Urinary bladder (tissue), 4 donors: Measurements from ENCODE around the gene WDR90. TPM values are rescaled to one million over a fixed set of nuclear protein-coding genes. Genes with fewer than 3 reads are reported as not detected.
"Not testable (repeated sequence)": the region's sequence is repeated elsewhere in the genome, so short reads cannot be mapped to it uniquely, and the experiment has no call there.

Source experiments
- DNase-seq: peaks from one replicate; pipeline ENCODE4 v3.0.0-alpha.2; 2015; ENCODE audit errors: extremely low spot score
- H3K27ac ChIP-seq: one replicate; pipeline ENCODE4 v1.5.1; 2013; ENCODE audit warnings: low read depth, mild to moderate bottlenecking, moderate library complexity
- H3K36me3 ChIP-seq: one replicate; pipeline ENCODE4 v1.6.1; 2013; ENCODE audit warnings: mild to moderate bottlenecking, moderate library complexity; ENCODE audit not compliant: insufficient read depth
- H3K4me1 ChIP-seq: one replicate; pipeline ENCODE4 v1.6.1; 2013; ENCODE audit warnings: mild to moderate bottlenecking, moderate library complexity; ENCODE audit not compliant: insufficient read depth
- H3K4me3 ChIP-seq: one replicate; pipeline ENCODE4 v1.5.1; 2013; ENCODE audit warnings: low read depth, low read length
- WGBS: extraction: QIAGEN DNeasy Blood & Tissue Kit; methylation state at CpG from one replicate; pipeline ENCODE4 v1.1.7; 2013; 5-methylcytosine and 5-hydroxymethylcytosine counted together
- polyA plus RNA-seq: library from polyadenylated mRNA; stranded (reverse); fragments of 200-250 nt; gene quantifications from one replicate; pipeline ENCODE4 v1.2.3, GENCODE V29; 2013
- total RNA-seq: library from RNA; depleted of rRNA; stranded (reverse); fragments of >200 nt; gene quantifications from one replicate; pipeline ENCODE4 v1.2.3, GENCODE V29; 2014
- donor health status: healthy with polysubstance abuse.
- donor health status: healthy.

Gene WDR90
- total and polyA plus RNA-seq, 2 donors, result 15.8 to 21.9 TPM

DNA sequence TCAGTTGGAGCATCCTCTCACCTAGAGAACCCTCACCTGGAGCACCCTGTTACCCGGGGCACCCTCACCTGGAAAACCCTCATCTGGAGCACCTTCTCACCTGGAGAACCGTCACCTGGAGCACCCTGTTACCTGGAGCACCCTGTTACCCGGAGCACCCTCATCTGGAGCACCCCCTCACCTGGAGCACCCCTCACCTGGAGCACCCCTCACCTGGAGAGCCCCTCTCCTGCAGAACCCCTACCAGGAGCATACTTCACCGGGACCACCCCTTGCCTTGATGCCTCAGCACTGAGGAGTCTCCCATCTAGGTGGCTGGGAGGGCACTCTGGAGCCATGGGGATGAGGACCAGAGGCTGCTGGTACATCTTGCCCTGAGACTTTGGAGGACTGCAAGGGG, 59.8 kb downstream of the WDR90 start:
- Histone ChIP-seq H3K36me3 (no peaks in the 10 kb centered on the region), H3K4me1 (peaks cover 3% of the 10 kb centered on the region), H3K27ac (no peak overlapping the region), H3K4me3 (no peak overlapping the region)
- WGBS, result 76% methylated on average over 4 of the region's 4 CpGs
- no peak for DNase-seq

DNA sequence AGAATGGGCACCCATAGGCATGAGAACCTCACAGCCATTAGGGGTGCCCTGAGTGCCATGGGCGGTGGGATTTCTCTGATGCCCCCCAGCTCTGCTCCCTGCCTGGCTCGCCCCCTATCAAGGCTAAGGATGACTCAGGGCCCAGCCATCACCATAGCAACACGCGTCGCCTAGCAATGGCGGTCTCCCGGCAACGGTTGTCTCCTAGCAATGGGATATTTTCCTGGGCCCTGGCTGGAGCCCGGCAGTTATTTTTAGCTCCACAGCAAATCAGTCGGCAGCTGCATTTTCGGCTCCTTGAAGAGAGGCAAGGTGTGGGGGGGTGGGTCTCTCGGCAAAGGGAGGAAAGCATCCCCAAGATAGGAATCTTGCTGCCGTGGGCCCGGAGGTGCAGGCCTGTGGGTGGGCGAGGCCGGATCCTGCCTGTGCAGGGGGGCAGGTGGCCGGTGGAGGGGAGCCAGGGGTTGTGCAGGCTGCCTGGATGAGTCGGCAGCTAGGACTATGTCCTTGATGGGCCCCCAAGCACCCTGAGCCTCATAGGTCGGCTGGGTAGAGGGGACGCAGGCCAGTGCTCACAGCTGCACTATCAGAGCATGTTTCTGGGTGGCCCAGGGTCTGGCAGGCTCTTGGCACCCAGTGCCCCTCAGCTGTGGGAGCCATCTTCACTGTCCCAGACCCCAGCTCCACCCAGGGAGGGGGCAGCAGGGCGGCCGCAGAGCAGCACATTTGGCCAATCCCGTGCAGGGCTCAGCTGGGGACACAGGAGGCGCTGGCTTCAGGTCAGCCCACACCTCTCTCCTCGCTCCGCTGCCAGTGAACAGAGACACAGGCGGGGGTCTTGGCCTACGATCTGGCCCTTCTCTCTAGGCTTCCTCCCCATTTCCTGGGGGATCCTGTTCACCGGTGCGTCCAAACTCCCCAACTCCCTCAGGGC, 60.7 kb downstream of the WDR90 start:
- H3K4me1 ChIP-seq, result peaks cover 3% of the 10 kb centered on the region
- H3K27ac ChIP-seq, result no peak overlapping the region
- 19% methylated on average over 30 of the region's 30 CpGs for WGBS
- no peak for DNase-seq
- H3K36me3 ChIP-seq, result no peaks in the 10 kb centered on the region
- no peak overlapping the region for H3K4me3 ChIP-seq

DNA sequence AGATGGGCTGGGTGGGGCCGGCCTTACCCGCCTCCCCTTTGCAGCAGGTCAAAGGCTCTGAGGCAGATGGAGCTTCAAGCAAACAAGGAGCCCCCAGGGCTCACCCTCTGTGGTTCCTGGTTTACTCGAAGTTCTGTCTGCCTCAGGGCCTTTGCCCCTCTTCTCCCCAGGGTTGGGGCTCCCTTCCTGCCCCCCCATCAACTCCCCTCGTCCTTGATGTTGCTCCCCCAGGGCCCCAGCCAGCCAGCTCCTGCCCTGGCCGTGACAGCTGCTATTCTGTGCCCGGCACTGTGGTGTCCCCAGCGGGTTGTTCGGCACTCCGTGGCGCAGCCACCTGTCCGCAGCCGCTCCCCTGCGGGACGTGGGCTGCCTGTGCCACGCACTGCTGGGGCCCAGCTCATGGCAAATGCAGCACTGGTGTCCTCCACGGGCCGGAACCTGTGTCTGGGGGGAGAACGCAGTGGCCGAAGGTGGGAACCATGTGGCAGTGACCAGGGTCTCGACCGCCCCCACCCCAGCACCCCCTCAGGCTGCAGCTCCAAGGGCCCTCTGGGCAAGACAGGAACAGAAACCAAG, 61.4 kb downstream of the WDR90 start:
- WGBS, result 75% methylated on average over 21 of the region's 21 CpGs
- no peak for DNase-seq
- no peaks in the 10 kb centered on the region for H3K36me3 ChIP-seq
- no peak overlapping the region for H3K27ac ChIP-seq
- H3K4me3 ChIP-seq, result no peak overlapping the region
- peaks cover 3% of the 10 kb centered on the region for H3K4me1 ChIP-seq

DNA sequence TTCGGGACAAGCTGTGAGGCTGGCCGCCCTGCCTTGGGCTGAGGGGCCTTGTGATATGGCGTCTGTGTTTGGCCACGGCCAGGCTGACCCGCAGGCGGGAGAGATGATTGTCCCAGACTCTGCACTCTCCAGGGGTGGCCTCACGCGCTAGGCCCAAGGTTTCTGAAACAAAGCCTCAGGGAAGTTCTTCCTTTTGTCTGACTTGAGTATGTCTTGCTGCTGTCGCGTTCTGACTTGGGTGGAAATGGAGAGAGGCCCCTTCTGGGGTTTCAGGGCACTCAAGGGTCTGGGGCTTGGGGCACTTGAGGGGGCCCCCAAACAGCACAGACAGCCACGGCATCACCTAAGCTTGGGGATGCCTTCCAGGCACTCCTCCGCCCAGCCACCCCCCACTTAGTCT, 61.9 kb downstream of the WDR90 start:
- Histone ChIP-seq H3K4me3 (no peak overlapping the region), H3K36me3 (no peaks in the 10 kb centered on the region), H3K27ac (no peak overlapping the region), H3K4me1 (peaks cover 5% of the 10 kb centered on the region)
- WGBS, result 78% methylated on average over 12 of the region's 12 CpGs
- no peak for DNase-seq

DNA sequence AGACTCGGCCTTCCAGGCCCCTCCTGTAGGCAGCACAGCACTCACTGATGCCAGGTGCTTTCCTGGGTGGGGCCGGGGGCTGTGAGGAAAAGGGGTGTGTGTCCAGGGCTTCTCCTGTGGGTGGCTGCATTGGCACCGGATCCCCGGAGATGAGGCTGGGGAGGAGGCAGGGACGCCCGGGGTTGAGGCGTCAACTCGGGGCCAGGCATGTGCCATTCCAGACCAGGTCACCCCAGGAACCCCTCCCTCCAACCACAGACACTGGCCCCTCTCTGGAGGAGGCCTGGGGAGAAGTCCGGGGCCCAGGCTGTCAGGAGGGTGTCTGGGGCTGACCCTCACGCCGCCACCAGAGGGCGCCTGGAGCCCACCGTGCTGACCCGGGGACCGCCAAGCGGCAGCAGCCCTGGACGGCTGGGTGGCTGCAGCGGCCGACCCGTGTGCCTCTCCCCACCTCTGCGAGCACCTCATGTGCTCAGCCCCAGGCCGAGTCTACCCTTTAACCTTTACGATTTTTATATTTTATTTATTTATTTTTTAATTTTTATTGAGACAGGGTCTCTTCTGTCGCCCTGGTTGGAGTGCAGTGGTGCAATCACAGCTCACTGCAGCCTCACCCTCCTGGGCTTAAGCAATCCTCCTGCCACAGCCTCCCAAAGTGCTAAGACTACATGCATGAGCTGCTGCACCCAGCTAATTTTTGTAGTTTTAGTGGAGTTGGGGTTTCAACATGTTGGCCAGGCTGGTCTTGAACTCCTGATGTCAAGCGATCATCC, 62.6 kb downstream of the WDR90 start:
- no peak overlapping the region for H3K4me3 ChIP-seq
- no peak for DNase-seq
- H3K4me1 ChIP-seq, result peaks cover 5% of the 10 kb centered on the region
- no peaks in the 10 kb centered on the region for H3K36me3 ChIP-seq
- H3K27ac ChIP-seq, result no peak overlapping the region
- WGBS, result 11% methylated on average over 25 of the region's 25 CpGs

DNA sequence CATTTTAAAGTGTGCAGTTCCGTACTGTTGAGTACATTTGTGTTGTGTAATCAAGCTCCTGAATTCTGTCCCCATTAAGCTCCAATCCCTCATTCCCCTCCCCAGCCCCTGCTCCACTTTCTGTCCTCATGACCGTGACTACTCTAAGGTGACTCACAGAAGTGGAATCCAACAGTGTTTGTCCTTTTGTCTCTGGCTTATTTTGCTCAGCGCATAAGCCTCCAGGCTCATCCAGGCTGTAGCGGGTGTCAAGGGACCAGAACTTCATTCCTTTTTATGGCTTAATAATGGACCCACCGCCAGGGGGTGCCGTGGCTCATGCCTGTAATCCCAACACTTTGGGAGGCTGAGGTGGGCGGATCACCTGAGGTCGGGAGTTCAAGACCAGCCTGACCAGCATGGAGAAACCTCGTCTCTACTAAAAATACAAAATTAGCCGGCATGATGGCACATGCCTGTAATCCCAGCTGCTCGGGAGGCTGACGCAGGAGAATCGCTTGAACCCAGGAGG, 63.6 kb downstream of the WDR90 start:
- DNase-seq, H3K4me1 ChIP-seq, H3K36me3 ChIP-seq, H3K27ac ChIP-seq, H3K4me3 ChIP-seq: not testable (repeated sequence)
- 54% methylated on average over 13 of the region's 13 CpGs for WGBS

DNA sequence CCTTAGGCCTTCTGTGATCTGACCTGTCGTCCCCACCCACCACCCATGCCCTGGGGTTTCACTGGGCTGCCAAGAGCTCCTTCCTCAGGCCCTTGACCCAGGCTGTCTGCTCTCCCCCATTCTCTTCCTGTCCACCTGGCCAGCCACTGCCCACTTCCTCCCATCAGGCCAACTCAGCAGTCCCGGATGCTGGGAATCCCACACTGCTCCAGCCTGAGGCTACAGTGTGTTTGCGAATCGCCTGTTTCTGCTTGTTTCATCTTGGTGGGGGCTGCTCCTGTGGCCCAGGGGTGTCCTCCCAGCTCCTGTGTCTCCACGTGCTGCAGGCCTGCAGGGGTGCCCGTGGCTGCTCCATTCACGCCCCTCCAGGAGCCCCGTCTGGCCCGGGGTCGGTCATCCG, 64.9 kb downstream of the WDR90 start:
- H3K4me1 ChIP-seq, result peaks cover 5% of the 10 kb centered on the region
- no peaks in the 10 kb centered on the region for H3K36me3 ChIP-seq
- no peak overlapping the region for H3K4me3 ChIP-seq
- no peak overlapping the region for H3K27ac ChIP-seq
- WGBS, result 78% methylated on average over 11 of the region's 11 CpGs
- no peak for DNase-seq

DNA sequence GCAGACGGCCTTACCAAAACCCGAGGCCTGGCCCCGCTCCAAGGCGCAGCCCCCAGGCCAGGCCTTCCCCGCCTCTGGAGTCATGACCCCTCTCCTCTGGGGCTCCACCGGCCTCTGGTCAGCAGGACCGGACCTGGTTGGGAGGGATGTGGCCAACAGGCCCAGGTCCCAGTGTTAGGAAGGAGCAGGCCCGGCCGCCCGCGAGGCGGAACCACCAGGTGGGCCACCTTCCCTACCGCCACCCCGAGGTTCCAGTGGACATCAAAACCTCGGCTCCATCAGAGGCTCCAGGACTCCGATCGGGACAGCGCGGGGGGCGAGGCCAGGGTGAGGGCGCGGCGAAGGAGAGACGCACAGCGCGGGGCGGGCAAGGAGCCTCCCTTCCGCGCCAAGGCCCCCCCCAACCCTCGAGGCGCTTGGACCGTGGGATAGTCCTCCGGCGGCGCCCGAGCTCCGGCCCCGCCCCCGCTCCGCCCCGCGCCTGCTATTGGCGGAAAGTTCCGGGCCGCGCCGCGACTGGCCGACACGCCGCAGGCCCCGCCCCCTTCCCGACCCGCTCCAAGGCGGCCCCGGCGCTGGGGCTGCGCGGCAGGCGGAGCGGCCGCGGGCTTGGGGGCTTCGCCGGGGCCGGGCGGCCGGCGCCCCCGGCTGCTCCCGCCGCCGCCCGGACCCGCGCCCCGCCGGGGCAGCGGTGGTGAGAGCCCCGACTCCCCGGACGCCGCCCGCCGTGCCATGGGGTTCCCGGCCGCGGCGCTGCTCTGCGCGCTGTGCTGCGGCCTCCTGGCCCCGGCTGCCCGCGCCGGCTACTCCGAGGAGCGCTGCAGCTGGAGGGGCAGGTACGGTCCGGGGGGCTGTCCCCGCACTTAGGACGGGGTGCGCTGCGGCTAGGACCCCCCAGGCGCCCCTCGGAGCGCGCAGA, 65.7 kb downstream of the WDR90 start, which contains the start of gene METRN:
Gene METRN, plus strand, starts transcription at position 561 of the 919 bp plus-strand sequence. Its CDS starts 172 bp downstream, at position 733.
- WGBS, result 5% methylated on average over 108 of the region's 108 CpGs
- Histone ChIP-seq H3K36me3 (no peaks in the 10 kb centered on the region), H3K4me3 (peak within 1 kb of the TSS; percentile 70), H3K27ac (no peak within 1 kb of the TSS), H3K4me1 (peaks cover 5% of the 10 kb centered on the region)
- DNase-seq, result no peak

DNA sequence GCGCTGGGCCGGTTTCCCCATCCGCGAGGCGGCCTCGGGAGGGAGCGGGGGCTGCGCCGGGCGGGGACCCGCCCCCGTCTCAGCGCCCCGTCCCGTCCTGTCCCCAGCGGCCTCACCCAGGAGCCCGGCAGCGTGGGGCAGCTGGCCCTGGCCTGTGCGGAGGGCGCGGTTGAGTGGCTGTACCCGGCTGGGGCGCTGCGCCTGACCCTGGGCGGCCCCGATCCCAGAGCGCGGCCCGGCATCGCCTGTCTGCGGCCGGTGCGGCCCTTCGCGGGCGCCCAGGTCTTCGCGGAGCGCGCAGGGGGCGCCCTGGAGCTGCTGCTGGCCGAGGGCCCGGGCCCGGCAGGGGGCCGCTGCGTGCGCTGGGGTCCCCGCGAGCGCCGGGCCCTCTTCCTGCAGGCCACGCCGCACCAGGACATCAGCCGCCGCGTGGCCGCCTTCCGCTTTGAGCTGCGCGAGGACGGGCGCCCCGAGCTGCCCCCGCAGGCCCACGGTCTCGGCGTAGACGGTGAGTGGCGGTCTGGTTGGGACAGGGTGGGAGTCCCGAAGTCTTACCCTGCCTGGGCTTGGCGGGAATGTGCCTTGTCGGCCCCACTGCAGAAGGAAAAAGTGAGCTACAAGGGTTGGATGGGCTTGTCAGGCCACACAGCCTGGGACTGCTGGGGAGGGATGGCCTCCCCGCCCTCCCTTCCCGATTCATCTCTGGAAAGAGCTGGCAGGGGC, 66.5 kb downstream of the WDR90 start:
- no peak for DNase-seq
- Histone ChIP-seq H3K27ac (no peak overlapping the region), H3K36me3 (no peaks in the 10 kb centered on the region), H3K4me3 (peak overlapping the region; percentile 70), H3K4me1 (peaks cover 5% of the 10 kb centered on the region)
- 2% methylated on average over 74 of the region's 74 CpGs for WGBS

DNA sequence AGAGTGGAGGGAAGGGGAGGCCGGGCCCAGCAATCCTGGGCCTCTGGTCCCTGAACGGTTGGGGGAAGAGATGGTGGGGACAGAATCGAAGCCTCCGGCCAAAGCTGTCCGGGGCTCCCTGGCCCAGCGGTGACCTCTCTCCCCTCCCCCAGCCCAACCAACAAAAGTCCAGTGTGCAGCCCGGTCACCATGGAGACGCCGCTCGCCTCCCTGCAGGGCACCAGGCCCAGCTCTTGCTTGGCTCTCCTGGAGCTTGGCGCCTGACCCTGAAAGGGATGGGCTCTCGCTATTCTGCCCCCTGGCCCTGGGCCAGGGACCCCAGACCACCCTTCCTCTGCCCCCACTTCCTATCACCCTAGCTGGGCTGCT, 67.0 kb downstream of the WDR90 start:
- 15% methylated on average over 12 of the region's 12 CpGs for WGBS
- Histone ChIP-seq H3K27ac (no peak overlapping the region), H3K4me1 (peaks cover 5% of the 10 kb centered on the region), H3K4me3 (peak overlapping the region; percentile 70), H3K36me3 (no peaks in the 10 kb centered on the region)
- no peak for DNase-seq

DNA sequence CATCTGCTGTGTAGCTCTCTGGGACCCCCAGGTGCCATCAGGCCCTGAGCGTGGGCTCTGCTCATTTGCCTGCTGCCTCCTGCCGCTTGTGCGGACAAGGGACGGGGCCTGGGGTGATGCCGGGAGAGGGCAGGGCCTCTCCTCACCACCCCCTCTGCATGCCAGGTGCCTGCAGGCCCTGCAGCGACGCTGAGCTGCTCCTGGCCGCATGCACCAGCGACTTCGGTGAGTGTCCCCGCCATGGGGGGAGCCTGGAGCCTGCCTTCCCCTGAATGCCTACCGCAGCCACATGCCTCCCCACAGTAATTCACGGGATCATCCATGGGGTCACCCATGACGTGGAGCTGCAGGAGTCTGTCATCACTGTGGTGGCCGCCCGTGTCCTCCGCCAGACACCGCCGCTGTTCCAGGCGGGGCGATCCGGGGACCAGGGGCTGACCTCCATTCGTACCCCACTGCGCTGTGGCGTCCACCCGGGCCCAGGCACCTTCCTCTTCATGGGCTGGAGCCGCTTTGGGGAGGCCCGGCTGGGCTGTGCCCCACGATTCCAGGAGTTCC, 67.7 kb downstream of the WDR90 start:
- 86% methylated on average over 29 of the region's 29 CpGs for WGBS
- no peak for DNase-seq
- peaks cover 5% of the 10 kb centered on the region for H3K4me1 ChIP-seq
- H3K4me3 ChIP-seq, result no peak overlapping the region
- no peak overlapping the region for H3K27ac ChIP-seq
- H3K36me3 ChIP-seq, result no peaks in the 10 kb centered on the region
